CD14-positive monocyte (primary cell): ENCODE results near the gene BHMT. TPM values are rescaled to one million over a fixed set of nuclear protein-coding genes. Genes with fewer than 3 reads are reported as not detected.

Source experiments
- DNase-seq, 3 donors: peaks; one replicate each; pipeline ENCODE4 v3.0.0-alpha.2; 2011 to 2022
- H2AFZ ChIP-seq: 2 replicates; pipeline ENCODE4 v1.6.0; 2012; ENCODE audit warnings: mild to moderate bottlenecking, low read depth, low read length, inconsistent platforms; ENCODE audit not compliant: insufficient read depth, poor library complexity, severe bottlenecking
- H3K27ac ChIP-seq, 2 donors: 1 replicate in 1 of 2; 2 replicates in 1 of 2; pipeline ENCODE4 v1.5.1; 2012 to 2013; ENCODE audit warnings: low read length in 2 of 2, control low read depth in 1 of 2, inconsistent platforms in 1 of 2, low read depth in 1 of 2, mild to moderate bottlenecking in 1 of 2
- H3K27me3 ChIP-seq, 2 donors: one replicate each; pipeline versions ENCODE4 v1.6.0 to v1.6.1; 2011 to 2013; ENCODE audit warnings: low read length in 2 of 2; ENCODE audit not compliant: control insufficient read depth in 2 of 2, insufficient read depth in 2 of 2
- H3K36me3 ChIP-seq, 2 donors: replicated peaks in 1 of 2; 1 replicate in 1 of 2; 2 replicates in 1 of 2; pipeline versions ENCODE4 v1.5.1 to v1.6.1; 2012 to 2013; ENCODE audit warnings: low read length in 2 of 2, control low read depth in 1 of 2, inconsistent platforms in 1 of 2, mild to moderate bottlenecking in 1 of 2; ENCODE audit not compliant: insufficient read depth in 2 of 2, control insufficient read depth in 1 of 2
- H3K4me1 ChIP-seq, 2 donors: 1 replicate in 1 of 2; 2 replicates in 1 of 2; pipeline versions ENCODE4 v1.5.1 to v1.6.1; 2012 to 2013; ENCODE audit warnings: low read length in 2 of 2, control low read depth in 1 of 2, inconsistent platforms in 1 of 2, mild to moderate bottlenecking in 1 of 2, moderate library complexity in 1 of 2; ENCODE audit not compliant: insufficient read depth in 2 of 2, control insufficient read depth in 1 of 2
- H3K4me2 ChIP-seq: replicated peaks from 2 replicates; pipeline ENCODE3; 2012; ENCODE audit warnings: low read length, moderate library complexity, mild to moderate bottlenecking; ENCODE audit not compliant: poor library complexity, severe bottlenecking; ENCODE audit errors: extremely low read depth
- H3K4me3 ChIP-seq, 3 experiments: fragments of 200-600 bp in 1 of 3; sonication (generic) in 1 of 3; replicated peaks in 1 of 3; 1 replicate in 2 of 3; 2 replicates in 1 of 3; pipeline ENCODE4 v1.5.1; 2011 to 2013; ENCODE audit warnings: low read length in 3 of 3, mild to moderate bottlenecking in 3 of 3, control low read depth in 2 of 3, low read depth in 2 of 3, inconsistent platforms in 1 of 3, moderate library complexity in 1 of 3
- H3K79me2 ChIP-seq: 2 replicates; pipeline ENCODE4 v1.6.0; 2012; ENCODE audit warnings: mild to moderate bottlenecking, control low read depth, inconsistent platforms, low read length, moderate library complexity; ENCODE audit not compliant: insufficient read depth
- H3K9ac ChIP-seq: 2 replicates; pipeline ENCODE4 v1.6.0; 2017; ENCODE audit warnings: low read length, mild to moderate bottlenecking; ENCODE audit not compliant: insufficient read depth, poor library complexity, severe bottlenecking
- H3K9me3 ChIP-seq, 2 donors: replicated peaks in 1 of 2; 1 replicate in 1 of 2; 2 replicates in 1 of 2; pipeline versions ENCODE4 v1.5.1 to v1.6.1; 2012 to 2013; ENCODE audit warnings: low read length in 2 of 2, control low read depth in 1 of 2; ENCODE audit not compliant: control insufficient read depth in 1 of 2, insufficient read depth in 1 of 2
- H4K20me1 ChIP-seq: 2 replicates; pipeline ENCODE4 v1.6.0; 2012; ENCODE audit warnings: mild to moderate bottlenecking, low read length, control low read depth, moderate library complexity; ENCODE audit not compliant: insufficient read depth
- H3K27ac Mint-ChIP-seq, 7 donors: one replicate each; pipeline ENCODE4 v1.8.0; 2020; ENCODE audit warnings: mild to moderate bottlenecking in 7 of 7, mixed read lengths in 7 of 7, moderate library complexity in 6 of 7, inconsistent platforms in 2 of 7
- H3K27me3 Mint-ChIP-seq, 3 donors: one replicate each; pipeline ENCODE4 v1.8.0; 2021 to 2022; ENCODE audit warnings: low read depth in 3 of 3, mild to moderate bottlenecking in 3 of 3, mixed read lengths in 3 of 3, moderate library complexity in 3 of 3, inconsistent platforms in 1 of 3
- H3K36me3 Mint-ChIP-seq, 2 donors: one replicate each; pipeline ENCODE4 v1.8.0; 2020; ENCODE audit warnings: mixed read lengths in 2 of 2, inconsistent platforms in 1 of 2, mild to moderate bottlenecking in 1 of 2
- H3K4me1 Mint-ChIP-seq: one replicate; pipeline ENCODE4 v1.8.0; 2020; ENCODE audit warnings: mild to moderate bottlenecking, mixed read lengths
- H3K4me3 Mint-ChIP-seq, 2 donors: one replicate each; pipeline ENCODE4 v1.8.0; 2020; ENCODE audit warnings: mild to moderate bottlenecking in 2 of 2, mixed read lengths in 2 of 2, moderate library complexity in 1 of 2
- H3K9me3 Mint-ChIP-seq, 7 donors: one replicate each; pipeline ENCODE4 v1.8.0; 2020 to 2022; ENCODE audit warnings: mixed read lengths in 7 of 7, mild to moderate bottlenecking in 6 of 7, moderate library complexity in 6 of 7, inconsistent platforms in 2 of 7
- CTCF ChIP-seq: fragments of 200-600 bp; IDR thresholded peaks from one replicate; pipeline ENCODE4 v1.8.0; 2022; ENCODE audit warnings: antibody characterized with exemption, mild to moderate bottlenecking
- WGBS: methylation state at CpG from one replicate; pipeline ENCODE4 v1.1.5; 2013; ENCODE audit warnings: missing lambda C conversion rate; ENCODE audit not compliant: insufficient coverage; 5-methylcytosine and 5-hydroxymethylcytosine counted together
- intact Hi-C, 2 donors: fragments of 100-400 bp; cut with micrococcal nuclease; formaldehyde crosslinking; loops; one replicate each; pipeline versions ENCODE4 v1.15.0 to v1.15.1; 2023
- polyA plus RNA-seq, 3 donors: library from polyadenylated mRNA; depleted of rRNA in 1 of 3; unstranded in 2 of 3; stranded (reverse) in 1 of 3; fragments of 300-500 nt in 2 of 3; fragments of >200 nt in 1 of 3; fragmentation: Illumina TruSeq in 2 of 3; gene quantifications; 1 replicate in 2 of 3; 2 replicates in 1 of 3; pipeline ENCODE4 v1.2.3, GENCODE V29; 2012 to 2021

The BHMT gene
- polyA plus RNA-seq, 3 donors = not detected

- no peaks in the 10 kb centered on the region for H4K20me1 ChIP-seq
- WGBS = 100% methylated on average over 1 of the region's 6 CpGs
- peaks cover 0 to 2% of the 10 kb centered on the region in 2 donors for H3K9me3 ChIP-seq
- no peak for DNase-seq
- H3K4me3 Mint-ChIP-seq = no peak overlapping the region
- H3K4me1 Mint-ChIP-seq = no peaks in the 10 kb centered on the region
- no peak overlapping the region for H2AFZ ChIP-seq
- no peaks in the 10 kb centered on the region for H3K4me1 ChIP-seq
- no peak overlapping the region for H3K4me2 ChIP-seq
- no peaks in the 10 kb centered on the region for H3K36me3 Mint-ChIP-seq
- no peaks in the 10 kb centered on the region for H3K36me3 ChIP-seq
- peaks cover 0 to 4% (median 2%) of the 10 kb centered on the region in 7 donors for H3K9me3 Mint-ChIP-seq
- no peak overlapping the region for H3K4me3 ChIP-seq
- intact Hi-C loops = no loop called here
- no peaks in the 10 kb centered on the region for H3K27me3 ChIP-seq
- no peak for TF ChIP-seq CTCF
- no peak overlapping the region for H3K9ac ChIP-seq
- H3K79me2 ChIP-seq = no peaks in the 10 kb centered on the region
- H3K27me3 Mint-ChIP-seq = peaks cover 0 to 2% (median 0%) of the 10 kb centered on the region in 3 donors
- no peak overlapping the region for H3K27ac Mint-ChIP-seq
- no peak overlapping the region for H3K27ac ChIP-seq
Observed at GRCh38 chr5:79171635-79172245, 60.1 kb downstream of the BHMT start.

GRCh38 chr5:79172269-79172668 is 60.7 kb downstream of the BHMT start:
- Histone ChIP-seq H3K79me2 (no peaks in the 10 kb centered on the region), H3K36me3 (no peaks in the 10 kb centered on the region), H3K27ac (no peak overlapping the region), H4K20me1 (no peaks in the 10 kb centered on the region), H3K4me1 (no peaks in the 10 kb centered on the region), H3K4me3 (no peak overlapping the region), H3K27me3 (no peaks in the 10 kb centered on the region), H2AFZ (no peak overlapping the region), H3K4me2 (no peak overlapping the region), H3K9ac (no peak overlapping the region), H3K9me3 (no peaks in the 10 kb centered on the region)
- no peak overlapping the region for H3K27ac Mint-ChIP-seq
- H3K4me3 Mint-ChIP-seq = no peak overlapping the region
- no peak for TF ChIP-seq CTCF
- DNase-seq = no peak
- WGBS = no CpG with 5 or more reads among the region's 1 CpG
- intact Hi-C loops = no loop called here
- no peaks in the 10 kb centered on the region for H3K36me3 Mint-ChIP-seq
- no peaks in the 10 kb centered on the region for H3K9me3 Mint-ChIP-seq
- no peaks in the 10 kb centered on the region for H3K4me1 Mint-ChIP-seq
- peaks cover 0 to 2% (median 0%) of the 10 kb centered on the region in 3 donors for H3K27me3 Mint-ChIP-seq
